Measurements from ENCODE around the gene PSEN1. TPM values are rescaled to one million over a fixed set of nuclear protein-coding genes. Genes with fewer than 3 reads are reported as not detected.

The PSEN1 gene
- total RNA-seq, 1 donor = 79.6 TPM

- peak within 1 kb of the TSS; percentile 84 for H3K4me2 ChIP-seq (ENCODE audit: insufficient read depth, low read length)
- DNase-seq (ENCODE audit: insufficient read length, low spot score, missing footprints) = peak; percentile 53
- peak within 1 kb of the TSS; percentile 64 for H3K4me3 ChIP-seq (ENCODE audit: insufficient read depth, low read length)
- no peaks in the 10 kb centered on the region for H3K79me2 ChIP-seq (ENCODE audit: insufficient read depth, low read length)
- H3K36me3 ChIP-seq (ENCODE audit: insufficient read depth, low read length) = no peaks in the 10 kb centered on the region
- peaks cover 11% of the 10 kb centered on the region for H4K20me1 ChIP-seq (ENCODE audit: insufficient read depth, low read length)
- H3K4me1 ChIP-seq (ENCODE audit: insufficient read depth, low read length) = peaks cover 23% of the 10 kb centered on the region
- peaks cover 73% of the 10 kb centered on the region for H3K27me3 ChIP-seq (ENCODE audit: insufficient read depth, low read length)
- TF ChIP-seq CTCF (IDR thresholded peaks at IDR 0.05; ENCODE audit: extremely low read depth, low read depth, low read length) = no peak
- H2AFZ ChIP-seq (ENCODE audit: low read length) = peak within 1 kb of the TSS; percentile 80
- no peak within 1 kb of the TSS for H3K27ac ChIP-seq (ENCODE audit: low read depth, low read length)
- H3K9me3 ChIP-seq (ENCODE audit: low read depth, low read length) = no peaks in the 10 kb centered on the region
Observed at GRCh38 chr14:73237219-73237785, 101.0 kb downstream of the PSEN1 start, which contains the start of gene PAPLN. Gene PAPLN (plus strand): TSS chr14:73237506. CDS start chr14:73239779, 2,273 bp downstream.

- H3K36me3 ChIP-seq (ENCODE audit: insufficient read depth, low read length) = no peaks in the 10 kb centered on the region
- DNase-seq (ENCODE audit: insufficient read length, low spot score, missing footprints) = peak; percentile 78
- H3K27me3 ChIP-seq (ENCODE audit: insufficient read depth, low read length) = peaks cover 68% of the 10 kb centered on the region
- peaks cover 11% of the 10 kb centered on the region for H4K20me1 ChIP-seq (ENCODE audit: insufficient read depth, low read length)
- peak overlapping the region; percentile 80 for H2AFZ ChIP-seq (ENCODE audit: low read length)
- H3K9me3 ChIP-seq (ENCODE audit: low read depth, low read length) = no peaks in the 10 kb centered on the region
- no peak for TF ChIP-seq CTCF (IDR thresholded peaks at IDR 0.05; ENCODE audit: extremely low read depth, low read depth, low read length)
- H3K27ac ChIP-seq (ENCODE audit: low read depth, low read length) = no peak overlapping the region
- H3K4me3 ChIP-seq (ENCODE audit: insufficient read depth, low read length) = peak overlapping the region; percentile 64
- H3K4me1 ChIP-seq (ENCODE audit: insufficient read depth, low read length) = peaks cover 24% of the 10 kb centered on the region
- H3K79me2 ChIP-seq (ENCODE audit: insufficient read depth, low read length) = no peaks in the 10 kb centered on the region
- peak overlapping the region; percentile 84 for H3K4me2 ChIP-seq (ENCODE audit: insufficient read depth, low read length)
Observed at GRCh38 chr14:73237786-73238423, 101.6 kb downstream of the PSEN1 start.

- Histone ChIP-seq H3K4me1 (ENCODE audit: insufficient read depth, low read length) (peaks cover 24% of the 10 kb centered on the region), H3K4me2 (ENCODE audit: insufficient read depth, low read length) (peak overlapping the region; percentile 84)
Observed at GRCh38 chr14:73238424-73238852, 102.1 kb downstream of the PSEN1 start.

More at GRCh38 chr14:73238424-73238852, 102.1 kb downstream of the PSEN1 start:
- Histone ChIP-seq H4K20me1 (ENCODE audit: insufficient read depth, low read length) (peaks cover 11% of the 10 kb centered on the region), H3K9me3 (ENCODE audit: low read depth, low read length) (no peaks in the 10 kb centered on the region), H3K27me3 (ENCODE audit: insufficient read depth, low read length) (peaks cover 63% of the 10 kb centered on the region), H3K27ac (ENCODE audit: low read depth, low read length) (no peak overlapping the region), H3K4me3 (ENCODE audit: insufficient read depth, low read length) (peak overlapping the region; percentile 64), H2AFZ (ENCODE audit: low read length) (peak overlapping the region; percentile 80), H3K36me3 (ENCODE audit: insufficient read depth, low read length) (no peaks in the 10 kb centered on the region), H3K79me2 (ENCODE audit: insufficient read depth, low read length) (no peaks in the 10 kb centered on the region)
- TF ChIP-seq CTCF (IDR thresholded peaks at IDR 0.05; ENCODE audit: extremely low read depth, low read depth, low read length) = no peak
- DNase-seq (ENCODE audit: insufficient read length, low spot score, missing footprints) = peak; percentile 96

Data from osteoblast (primary cell).